OCI-LY3 (cell line): ENCODE results near the gene EXTL1.

Experiments
- H2AFZ ChIP-seq: fragments of 200-600, 300-600 bp; shearing (Covaris generic); 2 replicates; pipeline ENCODE4 v1.6.0; 2014; ENCODE audit warnings: antibody characterized with exemption, low read depth, low read length
- H3K27ac ChIP-seq: fragments of 200-600, 300-600 bp; sonication (generic); 2 replicates; pipeline ENCODE4 v1.5.1; 2014; ENCODE audit warnings: mild to moderate bottlenecking, low read length, moderate library complexity, mixed read lengths
- H3K27me3 ChIP-seq: fragments of 200-600, 300-600 bp; sonication (generic); 2 replicates; pipeline ENCODE4 v1.6.1; 2014; ENCODE audit warnings: low read depth, low read length, mixed read lengths
- H3K36me3 ChIP-seq: fragments of 200-600, 300-600 bp; sonication (generic); replicated peaks from 2 replicates; pipeline ENCODE3; 2014; ENCODE audit warnings: low read depth, low read length, mixed read lengths
- H3K4me1 ChIP-seq: fragments of 300-600, 200-600 bp; sonication (generic); 2 replicates; pipeline ENCODE4 v1.6.1; 2014; ENCODE audit warnings: low read length, mixed read lengths
- H3K4me2 ChIP-seq: fragments of 200-600, 300-600 bp; sonication (generic); 2 replicates; pipeline ENCODE4 v1.6.1; 2014; ENCODE audit warnings: low read length, mixed read lengths
- H3K4me3 ChIP-seq: fragments of 300-600, 200-600 bp; sonication (generic); 2 replicates; pipeline ENCODE4 v1.5.1; 2014; ENCODE audit warnings: antibody characterized with exemption, mild to moderate bottlenecking, low read length, moderate library complexity
- H3K79me2 ChIP-seq: fragments of 300-600, 200-600 bp; shearing (Covaris generic); 2 replicates; pipeline ENCODE4 v1.6.1; 2014; ENCODE audit warnings: mild to moderate bottlenecking, low read length, mixed read lengths
- H3K9ac ChIP-seq: fragments of 300-600, 200-600 bp; shearing (Covaris generic); 2 replicates; pipeline ENCODE4 v1.6.0; 2014; ENCODE audit warnings: mild to moderate bottlenecking, low read length, moderate library complexity
- H3K9me3 ChIP-seq: fragments of 200-600, 300-600 bp; shearing (Covaris generic); 2 replicates; pipeline ENCODE4 v1.6.1; 2014; ENCODE audit warnings: low read length, mixed read lengths; ENCODE audit not compliant: insufficient read depth
- H4K20me1 ChIP-seq: fragments of 200-600, 300-600 bp; sonication (generic); 2 replicates; pipeline ENCODE4 v1.6.1; 2016; ENCODE audit warnings: low read length, mixed read lengths; ENCODE audit not compliant: insufficient read depth
- CTCF ChIP-seq: fragments of 200-600, 300-600 bp; sonication (generic); IDR thresholded peaks from 2 replicates; pipeline ENCODE4 v1.5.1; 2014; ENCODE audit warnings: antibody characterized with exemption, low read length, low read depth
- EZH2phosphoT487 ChIP-seq: fragments of 200-600 bp; shearing (Covaris generic); IDR thresholded peaks from 2 replicates; pipeline ENCODE4 v1.6.1; 2018; ENCODE audit warnings: antibody characterized with exemption, mixed run types, low read depth

The EXTL1 gene

GRCh38 chr1:26084091-26084561 is 62.6 kb downstream of the EXTL1 start:
- no peak overlapping the region for H2AFZ ChIP-seq
- 0 out of 2 replicates have a peak, but pooled peaks cover 5% of the 10 kb centered on the region for H3K27me3 ChIP-seq
- no peaks in the 10 kb centered on the region for H4K20me1 ChIP-seq
- no peak for TF ChIP-seq EZH2phosphoT487
- TF ChIP-seq CTCF = no peak
- H3K4me3 ChIP-seq = no peak overlapping the region
- no peak overlapping the region for H3K4me2 ChIP-seq
- no peaks in the 10 kb centered on the region for H3K79me2 ChIP-seq
- H3K36me3 ChIP-seq = no peaks in the 10 kb centered on the region
- no peak overlapping the region for H3K27ac ChIP-seq
- H3K9me3 ChIP-seq = no peaks in the 10 kb centered on the region
- no peaks in the 10 kb centered on the region for H3K4me1 ChIP-seq
- H3K9ac ChIP-seq = no peak overlapping the region

GRCh38 chr1:26084844-26085243 is 63.3 kb downstream of the EXTL1 start:
- Histone ChIP-seq H2AFZ (no peak overlapping the region), H3K27me3 (0 out of 2 replicates have a peak, but pooled peaks cover 5% of the 10 kb centered on the region), H3K27ac (no peak overlapping the region), H3K4me2 (no peak overlapping the region), H3K4me3 (no peak overlapping the region), H3K4me1 (no peaks in the 10 kb centered on the region), H4K20me1 (no peaks in the 10 kb centered on the region), H3K36me3 (no peaks in the 10 kb centered on the region), H3K9ac (no peak overlapping the region), H3K79me2 (no peaks in the 10 kb centered on the region), H3K9me3 (no peaks in the 10 kb centered on the region)
- TF ChIP-seq EZH2phosphoT487 (no peak), CTCF (no peak)
